Mammary epithelial cell (primary cell): ENCODE data around the gene GJB2.

Experiments
- EZH2 ChIP-seq: IDR thresholded peaks from 2 replicates; pipeline ENCODE4 v1.6.1; 2012; ENCODE audit warnings: low read length, inconsistent platforms, borderline replicate concordance
- TF ChIP-seq, protein P1 (sequence below), 2 donors: IDR thresholded peaks in 1 of 2; conservative IDR thresholded peaks in 1 of 2; 2 replicates each; pipeline ENCODE4 v1.5.1; 2011 to 2012; ENCODE audit warnings: inconsistent platforms in 2 of 2, low read length in 2 of 2, mild to moderate bottlenecking in 2 of 2, control low read depth in 1 of 2, low read depth in 1 of 2; ENCODE audit not compliant: insufficient read depth in 1 of 2; ENCODE audit errors: extremely low read depth in 1 of 2

DNA sequence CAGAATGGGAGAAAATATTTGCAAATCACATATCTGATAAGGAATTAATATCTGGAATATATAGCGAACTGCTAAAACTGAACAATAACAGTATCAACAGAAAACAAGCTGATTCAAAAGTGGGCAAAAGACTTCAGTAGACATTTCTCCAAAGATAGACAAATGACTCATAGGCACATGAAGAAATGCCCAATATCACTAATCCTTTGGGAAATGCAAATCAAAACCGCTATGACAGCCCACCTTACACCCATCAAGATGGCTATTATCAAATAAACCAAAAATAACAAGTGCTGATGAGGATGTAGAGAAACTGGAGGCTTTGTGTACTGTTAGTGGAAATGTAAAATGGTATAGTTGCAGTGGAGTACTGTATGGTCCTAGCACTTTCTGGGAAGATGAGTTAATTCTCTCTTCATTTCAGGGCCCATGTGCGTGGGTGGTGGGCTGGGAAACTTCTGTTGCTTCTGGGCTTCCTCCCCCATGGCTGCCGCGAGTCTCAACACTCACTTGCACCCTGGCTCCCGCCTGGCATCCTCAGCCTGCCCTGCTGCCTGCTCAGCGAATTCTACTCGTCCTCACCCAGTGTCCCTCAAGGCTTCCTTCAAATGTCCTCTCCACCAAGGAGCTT, 19.5 kb downstream of the GJB2 start:
- TF ChIP-seq, protein P1, sequence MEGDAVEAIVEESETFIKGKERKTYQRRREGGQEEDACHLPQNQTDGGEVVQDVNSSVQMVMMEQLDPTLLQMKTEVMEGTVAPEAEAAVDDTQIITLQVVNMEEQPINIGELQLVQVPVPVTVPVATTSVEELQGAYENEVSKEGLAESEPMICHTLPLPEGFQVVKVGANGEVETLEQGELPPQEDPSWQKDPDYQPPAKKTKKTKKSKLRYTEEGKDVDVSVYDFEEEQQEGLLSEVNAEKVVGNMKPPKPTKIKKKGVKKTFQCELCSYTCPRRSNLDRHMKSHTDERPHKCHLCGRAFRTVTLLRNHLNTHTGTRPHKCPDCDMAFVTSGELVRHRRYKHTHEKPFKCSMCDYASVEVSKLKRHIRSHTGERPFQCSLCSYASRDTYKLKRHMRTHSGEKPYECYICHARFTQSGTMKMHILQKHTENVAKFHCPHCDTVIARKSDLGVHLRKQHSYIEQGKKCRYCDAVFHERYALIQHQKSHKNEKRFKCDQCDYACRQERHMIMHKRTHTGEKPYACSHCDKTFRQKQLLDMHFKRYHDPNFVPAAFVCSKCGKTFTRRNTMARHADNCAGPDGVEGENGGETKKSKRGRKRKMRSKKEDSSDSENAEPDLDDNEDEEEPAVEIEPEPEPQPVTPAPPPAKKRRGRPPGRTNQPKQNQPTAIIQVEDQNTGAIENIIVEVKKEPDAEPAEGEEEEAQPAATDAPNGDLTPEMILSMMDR (conservative IDR thresholded peaks at IDR 0.05 in 1 of 2, IDR thresholded peaks at IDR 0.05 in 1 of 2; ENCODE audit: extremely low read depth in 1 of 2, insufficient read depth in 1 of 2, low read depth in 1 of 2, low read length in 2 of 2): no peak
- no peak for TF ChIP-seq EZH2
